ENCODE measurements around the gene TPX2. TPM values are rescaled to one million over a fixed set of nuclear protein-coding genes. Genes with fewer than 3 reads are reported as not detected.

Gene TPX2
- total RNA-seq, 1 donor from 2014 or later, result 22.6 TPM

- Mint-ChIP-seq H3K4me1 (ENCODE audit: unreplicated experiment) (peaks cover 48% of the 10 kb centered on the region), H3K27ac (ENCODE audit: unreplicated experiment) (peak overlapping the region; percentile 95), H3K36me3 (ENCODE audit: unreplicated experiment) (peaks cover 13% of the 10 kb centered on the region), H3K4me3 (ENCODE audit: unreplicated experiment) (no peak overlapping the region), H3K9me3 (ENCODE audit: unreplicated experiment) (no peaks in the 10 kb centered on the region), H3K27me3 (ENCODE audit: unreplicated experiment) (no peaks in the 10 kb centered on the region)
- no peak for DNase-seq (ENCODE audit: extremely low spot score, unreplicated experiment)
- TF ChIP-seq CTCF (IDR thresholded peaks at IDR 0.05), result no peak
These were observed 40.0 kb upstream of the TPX2 start for GRCh38 chr20:31698803-31699718.

- TF ChIP-seq CTCF (IDR thresholded peaks at IDR 0.05), result no peak
- Mint-ChIP-seq H3K4me3 (ENCODE audit: unreplicated experiment) (no peak overlapping the region), H3K27me3 (ENCODE audit: unreplicated experiment) (no peaks in the 10 kb centered on the region), H3K4me1 (ENCODE audit: unreplicated experiment) (peaks cover 50% of the 10 kb centered on the region), H3K36me3 (ENCODE audit: unreplicated experiment) (peaks cover 13% of the 10 kb centered on the region), H3K27ac (ENCODE audit: unreplicated experiment) (peak overlapping the region; percentile 95), H3K9me3 (ENCODE audit: unreplicated experiment) (no peaks in the 10 kb centered on the region)
- DNase-seq (ENCODE audit: extremely low spot score, unreplicated experiment), result no peak
These were observed 39.0 kb upstream of the TPX2 start for GRCh38 chr20:31699801-31700728.

- peaks cover 13% of the 10 kb centered on the region for H3K36me3 Mint-ChIP-seq (ENCODE audit: unreplicated experiment)
- no peak for TF ChIP-seq CTCF (IDR thresholded peaks at IDR 0.05)
- peaks cover 49% of the 10 kb centered on the region for H3K4me1 Mint-ChIP-seq (ENCODE audit: unreplicated experiment)
- DNase-seq (ENCODE audit: extremely low spot score, unreplicated experiment), result no peak
- no peak overlapping the region for H3K4me3 Mint-ChIP-seq (ENCODE audit: unreplicated experiment)
- H3K27me3 Mint-ChIP-seq (ENCODE audit: unreplicated experiment), result no peaks in the 10 kb centered on the region
- H3K27ac Mint-ChIP-seq (ENCODE audit: unreplicated experiment), result peak overlapping the region; percentile 95
- no peaks in the 10 kb centered on the region for H3K9me3 Mint-ChIP-seq (ENCODE audit: unreplicated experiment)
These were observed 38.3 kb upstream of the TPX2 start for GRCh38 chr20:31700747-31701146.

GRCh38 chr20:31701591-31701990, 37.5 kb upstream of the TPX2 start:
- no peak for DNase-seq (ENCODE audit: extremely low spot score, unreplicated experiment)
- Mint-ChIP-seq H3K9me3 (ENCODE audit: unreplicated experiment) (no peaks in the 10 kb centered on the region), H3K4me1 (ENCODE audit: unreplicated experiment) (peaks cover 44% of the 10 kb centered on the region), H3K27ac (ENCODE audit: unreplicated experiment) (peak overlapping the region; percentile 36), H3K27me3 (ENCODE audit: unreplicated experiment) (no peaks in the 10 kb centered on the region), H3K4me3 (ENCODE audit: unreplicated experiment) (no peak overlapping the region), H3K36me3 (ENCODE audit: unreplicated experiment) (peaks cover 17% of the 10 kb centered on the region)
- no peak for TF ChIP-seq CTCF (IDR thresholded peaks at IDR 0.05)

Data from osteocyte (in vitro differentiated cells).